ENCODE data around the gene NAA25.
A peak's percentile ranks its signal among the peaks of the same experiment; 100 is the strongest.
"Not testable (repeated sequence)": the region's sequence is repeated elsewhere in the genome, so short reads cannot be mapped to it uniquely, and the experiment has no call there.

The NAA25 gene

GRCh38 chr12:112116232-112117060, 7.9 kb upstream of the NAA25 start:
- DNase-seq, result peak; percentile 8 to 53

GRCh38 chr12:112115259-112116045, 6.9 kb upstream of the NAA25 start:
- DNase-seq, result no peak

GRCh38 chr12:112112409-112113133, 4.0 kb upstream of the NAA25 start:
- peak in 1 of 2 experiments; percentile 4 for DNase-seq

- DNase-seq, result no peak
These were observed 3.3 kb upstream of the NAA25 start for GRCh38 chr12:112111931-112112330.

- not testable (repeated sequence) for DNase-seq
These were observed 2.4 kb upstream of the NAA25 start for GRCh38 chr12:112110787-112111662.

GRCh38 chr12:112107306-112108201, 1.0 kb downstream of the NAA25 start:
- peak in 1 of 2 experiments; percentile 16 for DNase-seq

GRCh38 chr12:112105891-112106290, 2.7 kb downstream of the NAA25 start:
- no peak for DNase-seq

GRCh38 chr12:112103758-112104503, 4.7 kb downstream of the NAA25 start:
- no peak for DNase-seq

GRCh38 chr12:112102746-112103145, 5.8 kb downstream of the NAA25 start:
- DNase-seq, result not testable (repeated sequence)

GRCh38 chr12:112102127-112102526, 6.5 kb downstream of the NAA25 start:
- no peak for DNase-seq

GRCh38 chr12:112100500-112100899, 8.1 kb downstream of the NAA25 start:
- DNase-seq, result not testable (repeated sequence)

GRCh38 chr12:112097641-112098040, 10.9 kb downstream of the NAA25 start:
- DNase-seq, result no peak

- no peak for DNase-seq
These were observed 11.9 kb downstream of the NAA25 start for GRCh38 chr12:112096667-112097066.

GRCh38 chr12:112096070-112096469, 12.5 kb downstream of the NAA25 start:
- no peak for DNase-seq

- no peak for DNase-seq
These were observed 17.0 kb downstream of the NAA25 start for GRCh38 chr12:112091563-112091962.

- no peak for DNase-seq
These were observed 20.7 kb downstream of the NAA25 start for GRCh38 chr12:112087851-112088250.

GRCh38 chr12:112087055-112087850, 21.3 kb downstream of the NAA25 start:
- DNase-seq, result no peak

- no peak for DNase-seq
These were observed 42.0 kb downstream of the NAA25 start for GRCh38 chr12:112066566-112066965.

GRCh38 chr12:112063273-112063672, 45.3 kb downstream of the NAA25 start:
- no peak for DNase-seq

GRCh38 chr12:112061137-112061536, 47.4 kb downstream of the NAA25 start:
- DNase-seq, result no peak

Measured in NCI-H446 (cell line).